BLaER1 (cell line): ENCODE results near the gene DNAH3.
"Not testable (repeated sequence)": the region's sequence is repeated elsewhere in the genome, so short reads cannot be mapped to it uniquely, and the experiment has no call there.

ENCODE experiments used
- H3K27ac ChIP-seq: shearing (Covaris generic); formaldehyde crosslinking; 2 replicates; pipeline ENCODE4 v1.8.1; 2022
- H3K27me3 ChIP-seq: shearing (Covaris generic); formaldehyde crosslinking; 2 replicates; pipeline ENCODE4 v1.8.1; 2022
- H3K36me3 ChIP-seq: shearing (Covaris generic); formaldehyde crosslinking; 2 replicates; pipeline ENCODE4 v1.8.1; 2022
- H3K4me1 ChIP-seq: shearing (Covaris generic); formaldehyde crosslinking; 2 replicates; pipeline ENCODE4 v1.8.1; 2022
- H3K4me2 ChIP-seq: shearing (Covaris generic); formaldehyde crosslinking; 2 replicates; pipeline ENCODE4 v1.8.1; 2022
- H3K4me3 ChIP-seq: shearing (Covaris generic); formaldehyde crosslinking; 2 replicates; pipeline ENCODE4 v1.8.1; 2022
- H3K9ac ChIP-seq: shearing (Covaris generic); formaldehyde crosslinking; 2 replicates; pipeline ENCODE4 v1.8.1; 2022
- H3K9me3 ChIP-seq: shearing (Covaris generic); formaldehyde crosslinking; 2 replicates; pipeline ENCODE4 v1.8.1; 2022
- H4K20me1 ChIP-seq: shearing (Covaris generic); formaldehyde crosslinking; 2 replicates; pipeline ENCODE4 v1.8.1; 2022
- Cebpa-rat ChIP-seq: shearing (Covaris generic); IDR thresholded peaks from 2 replicates; pipeline ENCODE4 v1.8.1; 2022

DNAH3 gene

DNA sequence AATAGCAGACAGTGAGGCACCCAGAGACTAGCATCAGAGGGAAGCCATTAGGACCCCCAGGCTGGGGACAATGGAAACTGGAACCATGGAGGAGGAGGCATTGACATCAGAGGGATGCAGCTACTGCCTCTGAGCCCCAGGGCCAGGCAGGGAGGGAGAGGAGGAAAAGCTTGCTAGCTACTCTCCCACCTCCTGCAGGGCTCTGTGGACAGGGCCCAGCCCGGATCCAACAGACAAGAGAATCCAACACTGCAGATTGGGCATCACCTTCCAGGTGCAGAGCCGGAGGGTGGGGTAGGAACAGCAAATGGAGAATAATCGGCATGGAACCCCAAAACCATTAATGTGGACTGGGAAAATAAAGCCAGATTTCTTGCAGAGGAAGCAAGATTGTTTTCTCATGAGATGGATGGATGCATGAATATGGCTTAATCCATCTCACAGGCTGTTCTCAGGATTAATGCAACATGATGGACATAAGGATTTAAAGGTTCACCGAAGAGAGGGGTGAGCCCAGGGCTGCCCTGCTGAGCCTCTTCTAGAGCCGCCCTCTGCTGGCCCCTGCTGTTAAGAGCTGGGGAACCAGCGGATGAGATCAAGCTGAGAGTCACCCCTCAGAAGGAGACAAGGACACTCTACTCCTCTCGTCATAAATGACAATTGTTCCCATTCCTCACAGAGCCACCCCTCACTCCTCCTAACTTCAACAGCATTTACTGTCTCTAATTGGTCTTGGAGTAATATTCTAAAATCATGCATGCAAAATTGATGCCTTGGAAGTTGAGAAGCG, 48.8 kb downstream of the DNAH3 start:
- H3K4me1 ChIP-seq, result no peaks in the 10 kb centered on the region
- no peak overlapping the region for H3K27ac ChIP-seq
- H3K9me3 ChIP-seq, result no peaks in the 10 kb centered on the region
- H4K20me1 ChIP-seq, result no peaks in the 10 kb centered on the region
- H3K4me3 ChIP-seq, result no peak overlapping the region
- no peaks in the 10 kb centered on the region for H3K27me3 ChIP-seq
- H3K9ac ChIP-seq, result no peak overlapping the region
- TF ChIP-seq Cebpa-rat, result no peak
- no peaks in the 10 kb centered on the region for H3K36me3 ChIP-seq
- H3K4me2 ChIP-seq, result no peak overlapping the region

GRCh38 chr16:21100447-21100846, 50.2 kb downstream of the DNAH3 start:
- Histone ChIP-seq H3K4me2 (no peak overlapping the region), H3K27ac (no peak overlapping the region)
- no peak for TF ChIP-seq Cebpa-rat

GRCh38 chr16:21097151-21097550, 53.5 kb downstream of the DNAH3 start:
- Histone ChIP-seq H3K27me3 (no peaks in the 10 kb centered on the region), H3K4me2 (no peak overlapping the region)
- no peak for TF ChIP-seq Cebpa-rat

More at GRCh38 chr16:21100447-21100846, 50.2 kb downstream of the DNAH3 start:
- no peaks in the 10 kb centered on the region for H3K27me3 ChIP-seq
- H3K4me3 ChIP-seq, result no peak overlapping the region
- no peaks in the 10 kb centered on the region for H4K20me1 ChIP-seq
- no peaks in the 10 kb centered on the region for H3K36me3 ChIP-seq
- H3K9ac ChIP-seq, result no peak overlapping the region
- H3K9me3 ChIP-seq, result no peaks in the 10 kb centered on the region
- no peaks in the 10 kb centered on the region for H3K4me1 ChIP-seq

DNA sequence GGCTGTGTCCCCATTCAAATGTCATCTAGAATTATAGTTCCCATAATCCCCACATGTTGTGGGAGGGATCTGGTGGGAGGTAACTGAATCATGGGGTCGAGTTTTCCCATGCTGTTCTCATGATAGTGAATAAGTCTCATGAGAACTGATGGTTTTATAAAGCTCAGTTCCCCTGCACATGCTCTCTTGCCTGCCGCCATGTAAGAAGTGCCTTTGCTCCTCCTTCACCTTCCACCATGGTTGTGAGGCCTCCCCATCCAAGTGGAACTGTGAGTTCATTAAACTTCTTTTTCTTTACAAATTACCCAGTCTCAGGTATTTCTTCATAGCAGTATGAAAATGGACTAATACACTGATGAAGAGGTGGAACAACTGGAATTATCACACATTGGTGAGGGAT, 55.9 kb downstream of the DNAH3 start:
- H3K9me3 ChIP-seq, H3K4me1 ChIP-seq, H4K20me1 ChIP-seq, H3K27me3 ChIP-seq, H3K27ac ChIP-seq, H3K36me3 ChIP-seq, H3K4me3 ChIP-seq, H3K4me2 ChIP-seq, H3K9ac ChIP-seq: not testable (repeated sequence)

More at GRCh38 chr16:21097151-21097550, 53.5 kb downstream of the DNAH3 start:
- Histone ChIP-seq H3K27ac (no peak overlapping the region), H3K4me3 (no peak overlapping the region), H4K20me1 (no peaks in the 10 kb centered on the region), H3K4me1 (no peaks in the 10 kb centered on the region), H3K9ac (no peak overlapping the region), H3K36me3 (no peaks in the 10 kb centered on the region), H3K9me3 (peaks cover 6% of the 10 kb centered on the region; the same call in 1 of the 2 replicates)

DNA sequence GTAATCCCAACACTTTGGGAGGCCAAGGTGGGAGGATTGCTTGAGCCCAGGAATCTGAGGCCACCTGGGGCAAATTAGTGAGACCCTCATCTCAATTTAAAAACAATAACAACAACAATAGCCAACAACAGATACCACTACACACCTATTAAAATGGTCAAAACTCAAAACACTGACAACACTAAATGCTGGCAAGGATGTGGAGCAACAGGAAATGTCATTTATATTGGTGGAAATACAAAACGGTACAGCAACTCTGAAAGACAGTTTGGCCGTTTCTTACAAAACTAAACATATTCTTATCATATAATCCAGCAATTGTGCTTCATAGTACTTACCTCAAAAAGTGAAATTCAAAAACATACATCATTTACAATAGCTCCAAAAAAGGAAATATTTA, 57.7 kb downstream of the DNAH3 start:
- H4K20me1 ChIP-seq, result no peaks in the 10 kb centered on the region
- no peak overlapping the region for H3K4me3 ChIP-seq
- H3K27ac ChIP-seq, result no peak overlapping the region
- no peaks in the 10 kb centered on the region for H3K36me3 ChIP-seq
- H3K9me3 ChIP-seq, result peaks cover 6% of the 10 kb centered on the region; the same call in 1 of the 2 replicates
- no peak for TF ChIP-seq Cebpa-rat
- no peaks in the 10 kb centered on the region for H3K27me3 ChIP-seq
- no peak overlapping the region for H3K9ac ChIP-seq
- no peaks in the 10 kb centered on the region for H3K4me1 ChIP-seq
- no peak overlapping the region for H3K4me2 ChIP-seq

DNA sequence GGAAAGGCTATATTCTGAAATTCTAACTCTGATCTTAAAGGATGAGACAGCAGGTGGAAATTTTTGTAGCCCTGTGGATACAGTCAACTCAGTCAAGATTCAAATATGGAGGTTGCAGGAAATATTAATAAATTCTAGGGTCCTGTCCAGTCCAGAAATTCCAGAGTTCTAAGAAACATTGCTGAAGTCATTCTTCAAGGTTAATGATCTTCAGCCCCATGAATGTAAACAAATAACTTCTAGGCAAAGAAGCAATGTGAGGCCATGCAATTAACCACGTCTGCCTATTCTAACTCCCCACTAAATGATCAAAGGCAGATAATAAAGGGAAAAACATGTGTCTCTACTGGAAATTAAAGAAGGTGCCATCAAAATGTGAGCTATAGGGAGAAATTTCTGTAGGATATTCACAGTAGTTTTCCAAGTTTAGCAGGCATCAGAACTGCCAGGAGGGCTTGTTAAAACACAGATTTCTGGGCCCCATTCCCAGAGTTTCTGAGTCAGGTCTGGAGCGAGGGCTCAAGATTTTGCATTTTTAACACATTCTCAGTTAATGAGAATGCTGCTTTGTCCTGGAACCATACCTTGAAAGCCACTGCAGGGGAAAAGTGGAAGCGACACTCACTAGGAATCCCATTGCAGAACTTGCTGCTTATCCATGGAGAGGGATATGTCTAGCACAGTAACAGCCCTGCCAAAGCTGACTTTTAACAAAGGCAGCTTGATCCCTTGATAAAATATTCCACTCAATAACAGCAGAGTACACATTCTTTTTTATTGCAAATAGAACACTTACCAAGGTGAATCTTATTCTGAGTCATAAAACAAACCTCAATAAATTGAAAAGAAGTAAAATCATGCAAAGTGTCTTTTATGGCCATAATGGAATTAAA, 61.8 kb downstream of the DNAH3 start:
- Histone ChIP-seq H3K27ac (no peak overlapping the region), H3K4me2 (no peak overlapping the region), H3K27me3 (no peaks in the 10 kb centered on the region), H3K4me1 (no peaks in the 10 kb centered on the region), H3K36me3 (no peaks in the 10 kb centered on the region), H4K20me1 (no peaks in the 10 kb centered on the region), H3K4me3 (no peak overlapping the region), H3K9ac (no peak overlapping the region), H3K9me3 (no peaks in the 10 kb centered on the region)
- TF ChIP-seq Cebpa-rat, result no peak

- H3K36me3 ChIP-seq, result no peaks in the 10 kb centered on the region
- no peak overlapping the region for H3K9ac ChIP-seq
- no peaks in the 10 kb centered on the region for H3K27me3 ChIP-seq
- H3K9me3 ChIP-seq, result no peaks in the 10 kb centered on the region
- no peak for TF ChIP-seq Cebpa-rat
- no peaks in the 10 kb centered on the region for H4K20me1 ChIP-seq
- no peaks in the 10 kb centered on the region for H3K4me1 ChIP-seq
- H3K27ac ChIP-seq, result no peak overlapping the region
- H3K4me2 ChIP-seq, result no peak overlapping the region
- H3K4me3 ChIP-seq, result no peak overlapping the region
Measured at GRCh38 chr16:21088143-21088542, 62.5 kb downstream of the DNAH3 start.

GRCh38 chr16:21084631-21085225, 65.9 kb downstream of the DNAH3 start:
- H4K20me1 ChIP-seq, result no peaks in the 10 kb centered on the region
- no peaks in the 10 kb centered on the region for H3K27me3 ChIP-seq
- no peak overlapping the region for H3K9ac ChIP-seq

DNA sequence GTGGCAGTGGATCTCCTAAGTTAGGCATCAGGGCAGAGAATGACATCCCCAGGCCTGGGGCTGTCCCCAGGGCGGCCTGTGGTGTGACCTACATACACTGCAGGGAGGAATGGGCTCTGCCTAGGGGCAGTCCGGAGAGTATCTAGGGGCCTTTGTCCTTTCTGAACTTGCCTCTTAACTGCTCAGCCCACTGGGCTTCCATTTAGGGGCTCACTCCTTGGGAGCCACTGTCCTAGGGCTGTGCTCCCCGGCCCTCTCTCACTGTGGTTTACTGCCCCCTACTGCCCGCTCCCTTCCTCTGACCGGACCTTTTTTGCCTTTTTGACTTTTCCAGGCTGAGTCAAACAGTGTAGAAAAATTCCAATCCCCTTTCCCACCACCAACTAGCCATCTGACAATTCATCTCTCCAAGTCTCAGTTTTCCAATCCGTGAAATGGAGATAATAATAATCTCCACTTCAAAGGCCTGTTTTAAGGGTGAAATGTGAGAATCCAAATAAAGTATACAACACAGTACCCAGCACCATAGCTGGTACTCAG, 66.8 kb downstream of the DNAH3 start:
- Histone ChIP-seq H3K4me3 (no peak overlapping the region), H3K4me1 (no peaks in the 10 kb centered on the region), H3K27ac (no peak overlapping the region), H3K9me3 (no peaks in the 10 kb centered on the region), H3K4me2 (no peak overlapping the region), H4K20me1 (no peaks in the 10 kb centered on the region), H3K36me3 (no peaks in the 10 kb centered on the region), H3K27me3 (no peaks in the 10 kb centered on the region), H3K9ac (no peak overlapping the region)
- no peak for TF ChIP-seq Cebpa-rat

More at GRCh38 chr16:21084631-21085225, 65.9 kb downstream of the DNAH3 start:
- Histone ChIP-seq H3K4me2 (no peak overlapping the region), H3K4me3 (no peak overlapping the region), H3K36me3 (no peaks in the 10 kb centered on the region), H3K27ac (no peak overlapping the region), H3K9me3 (no peaks in the 10 kb centered on the region), H3K4me1 (no peaks in the 10 kb centered on the region)
- TF ChIP-seq Cebpa-rat, result no peak
